GM12892 (cell line): ENCODE results near the gene NUP210L. TPM values are rescaled to one million over a fixed set of nuclear protein-coding genes. Genes with fewer than 3 reads are reported as not detected.

Experiments
- DNase-seq: peaks from one replicate; pipeline ENCODE4 v3.0.0; 2011; ENCODE audit not compliant: insufficient read length
- FAIRE-seq: peaks from 2 replicates; lab custom pipeline; 2011; peaks lifted over from hg19 to GRCh38; lab: Jason Lieb, UNC
- POLR2A ChIP-seq: IDR thresholded peaks from 2 replicates; pipeline ENCODE4 v1.6.1; 2011; ENCODE audit warnings: low read depth, low read length, control low read depth
- POLR2AphosphoS5 ChIP-seq: IDR thresholded peaks from 2 replicates; pipeline ENCODE4 v1.6.1; 2011; ENCODE audit warnings: low read depth, low read length, control low read depth
- TAF1 ChIP-seq: IDR thresholded peaks from 2 replicates; pipeline ENCODE4 v1.6.1; 2011; ENCODE audit warnings: low read depth, mild to moderate bottlenecking, control low read depth, low read length, borderline replicate concordance
- polyA plus RNA-seq: library from polyadenylated mRNA; unstranded; fragments of >200 nt; gene quantifications from one replicate; pipeline ENCODE4 v1.2.1, GENCODE V29; 2012; ENCODE audit warnings: missing spikeins, inconsistent platforms; ENCODE audit not compliant: missing spikeins

NUP210L gene
- 0.11 TPM for polyA plus RNA-seq

- no peak for FAIRE-seq
- DNase-seq = no peak
- TF ChIP-seq POLR2A = 0 out of 2 replicates have a peak, but pooled peaks have one; percentile 16
- no peak for TF ChIP-seq TAF1
- TF ChIP-seq POLR2AphosphoS5 = no peak
These were observed at the start of gene NUP210L for GRCh38 chr1:154154534-154155191. Gene NUP210L, minus strand, starts transcription at chr1:154155073.

GRCh38 chr1:154199563-154199879 lies 44.6 kb upstream of the NUP210L start:
- no peak for DNase-seq
- FAIRE-seq = no peak
- TF ChIP-seq POLR2A = no peak
- no peak for TF ChIP-seq TAF1
- no peak for TF ChIP-seq POLR2AphosphoS5

- DNase-seq (no peak), FAIRE-seq (peak; percentile 82)
These were observed 44.1 kb upstream of the NUP210L start for GRCh38 chr1:154198756-154199562.

GRCh38 chr1:154193821-154194220 lies 38.9 kb upstream of the NUP210L start:
- FAIRE-seq = no peak
- TF ChIP-seq POLR2A (no peak), TAF1 (no peak), POLR2AphosphoS5 (no peak)
- DNase-seq = no peak

More at GRCh38 chr1:154198756-154199562, 44.1 kb upstream of the NUP210L start:
- no peak for TF ChIP-seq TAF1
- TF ChIP-seq POLR2A = no peak
- TF ChIP-seq POLR2AphosphoS5 = no peak

- no peak for TF ChIP-seq POLR2AphosphoS5
- no peak for TF ChIP-seq POLR2A
- no peak for TF ChIP-seq TAF1
These were observed 37.6 kb upstream of the NUP210L start for GRCh38 chr1:154192476-154192875.

GRCh38 chr1:154191990-154192461 lies 37.2 kb upstream of the NUP210L start, which contains the start of gene TPM3:
Gene TPM3, minus strand, starts transcription at chr1:154192100. Its CDS starts 82 bp downstream, at chr1:154192018.
- TF ChIP-seq TAF1 = no peak
- TF ChIP-seq POLR2AphosphoS5 = no peak
- no peak for TF ChIP-seq POLR2A
- no peak for FAIRE-seq
- no peak for DNase-seq

More at GRCh38 chr1:154192476-154192875, 37.6 kb upstream of the NUP210L start:
- no peak for FAIRE-seq
- no peak for DNase-seq

- DNase-seq = no peak
- TF ChIP-seq POLR2AphosphoS5 (no peak), TAF1 (no peak), POLR2A (no peak)
- no peak for FAIRE-seq
These were observed 35.7 kb upstream of the NUP210L start for GRCh38 chr1:154190550-154190949.

GRCh38 chr1:154186852-154187501 lies 32.1 kb upstream of the NUP210L start:
- DNase-seq (no peak), FAIRE-seq (no peak)
- TF ChIP-seq POLR2A (no peak), TAF1 (no peak), POLR2AphosphoS5 (no peak)

GRCh38 chr1:154186177-154186576 lies 31.3 kb upstream of the NUP210L start:
- TF ChIP-seq TAF1 (no peak), POLR2AphosphoS5 (no peak), POLR2A (no peak)
- DNase-seq = peak; percentile 38
- FAIRE-seq = no peak

GRCh38 chr1:154183046-154183915 lies 28.4 kb upstream of the NUP210L start:
- peak; percentile 94 for FAIRE-seq
- TF ChIP-seq POLR2AphosphoS5 (peak; percentile 96), POLR2A (peak; percentile 97), TAF1 (peak; percentile 90)

More at GRCh38 chr1:154183046-154183915, 28.4 kb upstream of the NUP210L start:
- peak; percentile 96 for DNase-seq
